IMR-90 (cell line): ENCODE measurements around the gene CH25H. TPM values are rescaled to one million over a fixed set of nuclear protein-coding genes. Genes with fewer than 3 reads are reported as not detected.
A peak's percentile ranks its signal among the peaks of the same experiment; 100 is the strongest.

Source experiments
- ATAC-seq: fragments of 200-7000 bp; cut with Tn5 transposase; 2 replicates; pipeline ENCODE4 v1.9.1; 2020; ENCODE audit warnings: low read depth, mild to moderate bottlenecking, moderate library complexity
- BruUV-seq: library from RNA; stranded (reverse); fragments of 400-500 nt; replicated peaks from 2 replicates; lab custom pipeline; 2021; lab: Mats Ljungman, UMichigan
- CTCF ChIA-PET: fragments of 300-600 bp; formaldehyde crosslinking; extraction: SDS; loops from one replicate; lab custom pipeline; 2021; ENCODE audit warnings: antibody characterized with exemption; lab: Yijun Ruan, JAX
- POLR2A ChIA-PET: fragments of 300-600 bp; sonication (Branson Sonifier 250); formaldehyde crosslinking; loops from one replicate; lab custom pipeline; 2022; ENCODE audit warnings: antibody characterized with exemption; ENCODE audit not compliant: unreplicated experiment; lab: Charles Lee
- DNase-seq: peaks from one replicate; pipeline ENCODE4 v3.0.0; 2013
- H2AFZ ChIP-seq: replicated peaks from 2 replicates; pipeline ENCODE3; 2013; ENCODE audit warnings: low read length, mild to moderate bottlenecking; ENCODE audit not compliant: poor library complexity
- H2AK5ac ChIP-seq: 2 replicates; pipeline ENCODE4 v1.6.1; 2013; ENCODE audit warnings: low read depth, low read length, inconsistent platforms
- H2AK9ac ChIP-seq: replicated peaks from 2 replicates; pipeline ENCODE3; 2013; ENCODE audit warnings: mild to moderate bottlenecking, low read depth, low read length, moderate library complexity; ENCODE audit not compliant: poor library complexity
- H2BK120ac ChIP-seq: 2 replicates; pipeline ENCODE4 v1.6.1; 2013; ENCODE audit warnings: low read depth, low read length, inconsistent platforms
- H2BK15ac ChIP-seq: 3 replicates; pipeline ENCODE4 v1.6.1; 2013; ENCODE audit warnings: low read depth, low read length, inconsistent platforms
- H2BK20ac ChIP-seq: 2 replicates; pipeline ENCODE4 v1.6.1; 2013; ENCODE audit warnings: low read depth, mild to moderate bottlenecking, inconsistent platforms, low read length, moderate library complexity
- H2BK5ac ChIP-seq: 2 replicates; pipeline ENCODE4 v1.6.1; 2013; ENCODE audit warnings: mild to moderate bottlenecking, low read depth, low read length, inconsistent platforms; ENCODE audit not compliant: poor library complexity, severe bottlenecking
- H3K14ac ChIP-seq: replicated peaks from 2 replicates; pipeline ENCODE4 v1.6.1; 2013; ENCODE audit warnings: low read depth, low read length, inconsistent platforms
- H3K18ac ChIP-seq: 2 replicates; pipeline ENCODE4 v1.6.1; 2013; ENCODE audit warnings: low read depth, low read length, control low read depth
- H3K23ac ChIP-seq: 2 replicates; pipeline ENCODE4 v1.6.1; 2013; ENCODE audit warnings: low read depth, low read length, inconsistent platforms
- H3K27ac ChIP-seq: 2 replicates; pipeline ENCODE4 v1.5.1; 2013; ENCODE audit warnings: mild to moderate bottlenecking, control low read depth, low read length; ENCODE audit not compliant: insufficient read depth
- H3K27me3 ChIP-seq: 2 replicates; pipeline ENCODE4 v1.6.1; 2013; ENCODE audit warnings: low read length; ENCODE audit not compliant: control insufficient read depth, insufficient read depth
- H3K36me3 ChIP-seq: 2 replicates; pipeline ENCODE4 v1.6.1; 2013; ENCODE audit warnings: low read length, mixed read lengths; ENCODE audit not compliant: control insufficient read depth, insufficient read depth
- H3K4ac ChIP-seq: 2 replicates; pipeline ENCODE4 v1.6.1; 2013; ENCODE audit warnings: low read depth, low read length, inconsistent platforms
- H3K4me1 ChIP-seq: 2 replicates; pipeline ENCODE4 v1.6.1; 2013; ENCODE audit warnings: low read length, mixed read lengths; ENCODE audit not compliant: control insufficient read depth, insufficient read depth
- H3K4me2 ChIP-seq: 2 replicates; pipeline ENCODE4 v1.6.1; 2013; ENCODE audit warnings: low read depth, mild to moderate bottlenecking, control low read depth, low read length, moderate library complexity
- H3K4me3 ChIP-seq: 2 replicates; pipeline ENCODE4 v1.5.1; 2013; ENCODE audit warnings: low read depth, mild to moderate bottlenecking, control low read depth, low read length, moderate library complexity; ENCODE audit not compliant: insufficient read depth
- H3K56ac ChIP-seq: 2 replicates; pipeline ENCODE4 v1.6.1; 2013; ENCODE audit warnings: low read length, inconsistent platforms; ENCODE audit not compliant: insufficient read depth; ENCODE audit errors: extremely low read depth
- H3K79me1 ChIP-seq, 2 experiments: 2 replicates each; pipeline ENCODE4 v1.6.1; 2013; ENCODE audit warnings: low read length in 2 of 2, inconsistent platforms in 1 of 2, low read depth in 1 of 2
- H3K9ac ChIP-seq: 2 replicates; pipeline ENCODE4 v1.6.1; 2013; ENCODE audit warnings: low read depth, low read length, control low read depth
- H3K9me1 ChIP-seq: 2 replicates; pipeline ENCODE4 v1.6.1; 2013; ENCODE audit warnings: low read length, inconsistent platforms; ENCODE audit not compliant: insufficient read depth
- H3K9me3 ChIP-seq: 2 replicates; pipeline ENCODE4 v1.6.1; 2013; ENCODE audit warnings: low read length; ENCODE audit not compliant: control insufficient read depth, insufficient read depth
- H4K20me1 ChIP-seq: 2 replicates; pipeline ENCODE4 v1.6.1; 2013; ENCODE audit warnings: low read length, inconsistent platforms; ENCODE audit not compliant: insufficient read depth
- H4K5ac ChIP-seq: 2 replicates; pipeline ENCODE4 v1.6.1; 2013; ENCODE audit warnings: mild to moderate bottlenecking, low read depth, low read length, control low read depth
- H4K8ac ChIP-seq, 2 experiments: 2 replicates each; pipeline ENCODE4 v1.6.1; 2013; ENCODE audit warnings: low read depth in 2 of 2, low read length in 2 of 2, control low read depth in 1 of 2, inconsistent platforms in 1 of 2
- H4K91ac ChIP-seq: 2 replicates; pipeline ENCODE4 v1.6.1; 2013; ENCODE audit warnings: low read depth, low read length, inconsistent platforms; ENCODE audit not compliant: insufficient read depth
- FOS ChIP-seq: fragments of 150-350 bp; IDR thresholded peaks from 2 replicates; pipeline ENCODE4 v1.6.1; 2016; ENCODE audit warnings: low read depth, low read length
- MAZ ChIP-seq: IDR thresholded peaks from 2 replicates; pipeline ENCODE4 v1.6.1; 2012; ENCODE audit warnings: low read depth, mild to moderate bottlenecking, low read length, improper control_type of control experiment, moderate library complexity, borderline replicate concordance
- WGBS, 2 experiments: methylation state at CpG; one replicate each; pipeline versions ENCODE4 v1.1.5 to v1.1.7; 2013; ENCODE audit warnings: missing lambda C conversion rate in 2 of 2; ENCODE audit not compliant: insufficient read length in 1 of 2; ENCODE audit errors: extremely low coverage in 2 of 2; 5-methylcytosine and 5-hydroxymethylcytosine counted together
- dilution Hi-C: fragments of 300-500 bp; cut with HindIII; formaldehyde crosslinking; loops from one replicate; pipeline ENCODE4 v1.14.3; 2018; ENCODE audit warnings: low sequenced_read_pairs; ENCODE audit not compliant: unreplicated experiment
- in situ Hi-C: fragments of 300-500 bp; cut with MboI; formaldehyde crosslinking; loops from 3 replicates; pipeline ENCODE4 v1.14.3; 2019; ENCODE audit warnings: low sequenced_read_pairs, inconsistent platforms, mixed read lengths
- intact Hi-C: fragments of 100-400 bp; cut with micrococcal nuclease; formaldehyde crosslinking; loops from 2 replicates; pipeline ENCODE4 v1.10.0; 2022
- polyA plus RNA-seq, 3 experiments: library from polyadenylated mRNA; depleted of rRNA; stranded (reverse); fragments of >200 nt; gene quantifications; 2 replicates each; pipeline ENCODE4 v1.2.3, GENCODE V29; 2012; ENCODE audit warnings: low replicate concordance in 1 of 3
- total RNA-seq: library from RNA; depleted of rRNA; stranded (reverse); fragments of >200 nt; gene quantifications from 2 replicates; pipeline ENCODE4 v1.2.3, GENCODE V29; 2012

The CH25H gene
- total and polyA plus RNA-seq, 2 of the 4 experiments (the other 2 are of a cell fraction): 0.12 to 0.18 TPM

GRCh38 chr10:89165923-89166322 is 41.2 kb downstream of the CH25H start:
- H2BK120ac ChIP-seq: no peak overlapping the region
- no peak overlapping the region for H3K23ac ChIP-seq
- no peak overlapping the region for H3K18ac ChIP-seq
- POLR2A ChIA-PET: no interaction called here
- no peaks in the 10 kb centered on the region for H3K9me3 ChIP-seq
- peak; percentile 81 for ATAC-seq
- H4K91ac ChIP-seq: no peak overlapping the region
- CTCF ChIA-PET: interaction anchor here (0.7 kb wide), 1 partner anchor 10 kb away, joined by 3 read pairs; no protein-coding TSS in a partner anchor
- H3K27me3 ChIP-seq: peaks cover 8% of the 10 kb centered on the region; the same call in 1 of the 2 replicates
- H3K14ac ChIP-seq: no peak overlapping the region
- peak; percentile 83 for DNase-seq
- H2BK5ac ChIP-seq: no peak overlapping the region
- TF ChIP-seq MAZ (no peak), FOS (peak; percentile 36; the same call in 1 of the 2 replicates)
- H2BK20ac ChIP-seq: no peak overlapping the region
- no peak overlapping the region for H3K4me2 ChIP-seq
- H3K36me3 ChIP-seq: no peaks in the 10 kb centered on the region
- BruUV-seq: no TSS peak
- H2AK5ac ChIP-seq: no peak overlapping the region
- WGBS, 2 experiments: no CpG with 5 or more reads among the region's 4 CpGs
- H2BK15ac ChIP-seq: no peak overlapping the region
- no peaks in the 10 kb centered on the region for H3K79me1 ChIP-seq
- no peak overlapping the region for H4K8ac ChIP-seq
- H3K4me3 ChIP-seq: no peak overlapping the region
- H3K27ac ChIP-seq: no peak overlapping the region
- dilution Hi-C loops (no loop called here), intact Hi-C loops (no loop called here), in situ Hi-C loops (no loop called here)
- H3K9ac ChIP-seq: no peak overlapping the region
- no peaks in the 10 kb centered on the region for H3K9me1 ChIP-seq
- no peak overlapping the region for H3K56ac ChIP-seq
- H3K4me1 ChIP-seq: no peaks in the 10 kb centered on the region
- H4K5ac ChIP-seq: no peak overlapping the region
- H4K20me1 ChIP-seq: no peaks in the 10 kb centered on the region
- no peak overlapping the region for H2AK9ac ChIP-seq
- no peak overlapping the region for H3K4ac ChIP-seq
- H2AFZ ChIP-seq: no peak overlapping the region
